Glomerular visceral epithelial cell (primary cell): Measurements from ENCODE around the gene CCDC69.
"Not testable (repeated sequence)": the region's sequence is repeated elsewhere in the genome, so short reads cannot be mapped to it uniquely, and the experiment has no call there.

Experiments used
- DNase-seq: peaks from one replicate; pipeline ENCODE4 v3.0.0-alpha.2; 2016; ENCODE audit errors: extremely low spot score

CCDC69 gene

GRCh38 chr5:151223447-151224264 lies at the start of gene CCDC69:
TSS of gene CCDC69 (minus strand) at chr5:151224092. CDS start at chr5:151223970, 122 bp downstream.
- peak; percentile 74 for DNase-seq

GRCh38 chr5:151271336-151271735 lies 47.4 kb upstream of the CCDC69 start:
- DNase-seq, result no peak

GRCh38 chr5:151270599-151270998 lies 46.7 kb upstream of the CCDC69 start:
- DNase-seq, result peak; percentile 23

- DNase-seq, result no peak
These were observed 43.8 kb upstream of the CCDC69 start for GRCh38 chr5:151267491-151268260.

- no peak for DNase-seq
These were observed 40.2 kb upstream of the CCDC69 start for GRCh38 chr5:151264113-151264512.

GRCh38 chr5:151262532-151262931 lies 38.6 kb upstream of the CCDC69 start:
- no peak for DNase-seq

GRCh38 chr5:151259931-151260330 lies 36.0 kb upstream of the CCDC69 start:
- DNase-seq, result no peak

- DNase-seq, result no peak
These were observed 34.9 kb upstream of the CCDC69 start for GRCh38 chr5:151258816-151259215.

- no peak for DNase-seq
These were observed 34.3 kb upstream of the CCDC69 start for GRCh38 chr5:151258201-151258611.

- no peak for DNase-seq
These were observed 33.9 kb upstream of the CCDC69 start for GRCh38 chr5:151257731-151258181.

- DNase-seq, result no peak
These were observed 31.9 kb upstream of the CCDC69 start for GRCh38 chr5:151255621-151256286.

- not testable (repeated sequence) for DNase-seq
These were observed 31.1 kb upstream of the CCDC69 start for GRCh38 chr5:151254990-151255389.

- no peak for DNase-seq
These were observed 30.7 kb upstream of the CCDC69 start for GRCh38 chr5:151254556-151254955.

- no peak for DNase-seq
These were observed 29.7 kb upstream of the CCDC69 start for GRCh38 chr5:151253605-151253950.

- peak; percentile 100 for DNase-seq
These were observed 29.1 kb upstream of the CCDC69 start, which contains the start of gene GM2A for GRCh38 chr5:151252762-151253604. TSS of gene GM2A (plus strand) at chr5:151253185. CDS start at chr5:151253217, 32 bp downstream.

- no peak for DNase-seq
These were observed 27.7 kb upstream of the CCDC69 start for GRCh38 chr5:151251621-151252020.

- no peak for DNase-seq
These were observed 27.2 kb upstream of the CCDC69 start for GRCh38 chr5:151251001-151251551.

- no peak for DNase-seq
These were observed 26.6 kb upstream of the CCDC69 start for GRCh38 chr5:151250346-151251000.

GRCh38 chr5:151249281-151249680 lies 25.4 kb upstream of the CCDC69 start:
- DNase-seq, result no peak

GRCh38 chr5:151248651-151249050 lies 24.8 kb upstream of the CCDC69 start:
- DNase-seq, result no peak
